Type B pancreatic cell (in vitro differentiated cells): ENCODE results near the gene OPTN. TPM values are rescaled to one million over a fixed set of nuclear protein-coding genes. Genes with fewer than 3 reads are reported as not detected.

Experiments used
- DNase-seq: peaks from one replicate; pipeline ENCODE4 v3.0.0; 2021; ENCODE audit warnings: mixed read lengths; ENCODE audit not compliant: unreplicated experiment; ENCODE audit errors: extremely low spot score
- H3K27ac Mint-ChIP-seq: 2 replicates; pipeline ENCODE4 v1.8.0; 2021; ENCODE audit warnings: mild to moderate bottlenecking, mixed read lengths
- H3K27me3 Mint-ChIP-seq: 2 replicates; pipeline ENCODE4 v1.8.0; 2021; ENCODE audit warnings: mixed read lengths
- H3K36me3 Mint-ChIP-seq: 2 replicates; pipeline ENCODE4 v1.8.0; 2021; ENCODE audit warnings: mixed read lengths
- H3K4me1 Mint-ChIP-seq: one replicate; pipeline ENCODE4 v1.8.0; 2021; ENCODE audit warnings: mixed read lengths; ENCODE audit not compliant: unreplicated experiment
- H3K4me3 Mint-ChIP-seq: 2 replicates; pipeline ENCODE4 v1.8.0; 2021; ENCODE audit warnings: mild to moderate bottlenecking, mixed read lengths
- H3K9me3 Mint-ChIP-seq: 2 replicates; pipeline ENCODE4 v1.8.0; 2021; ENCODE audit warnings: mixed read lengths
- CTCF ChIP-seq: fragments of 200-600 bp; sonication (generic); conservative IDR thresholded peaks from 2 replicates; pipeline ENCODE4 v1.5.0; 2021; ENCODE audit warnings: antibody characterized with exemption, mild to moderate bottlenecking
- total RNA-seq: library from RNA; stranded (reverse); gene quantifications from 2 replicates; pipeline ENCODE4 v1.2.1, GENCODE V29; 2021; ENCODE audit warnings: low replicate concordance

The OPTN gene
- total RNA-seq, 1 donor from 2014 or later, result 43.2 TPM

GRCh38 chr10:13106387-13107045 is 6.6 kb downstream of the OPTN start:
- no peak for DNase-seq
- Mint-ChIP-seq H3K9me3 (peaks cover 5% of the 10 kb centered on the region), H3K4me3 (no peak overlapping the region), H3K4me1 (peaks cover 27% of the 10 kb centered on the region), H3K27me3 (no peaks in the 10 kb centered on the region), H3K36me3 (peaks cover 26% of the 10 kb centered on the region), H3K27ac (peak overlapping the region; percentile 37)
- TF ChIP-seq CTCF, result no peak

GRCh38 chr10:13110908-13111307 is 10.9 kb downstream of the OPTN start:
- Mint-ChIP-seq H3K4me1 (peaks cover 22% of the 10 kb centered on the region), H3K4me3 (no peak overlapping the region), H3K36me3 (peaks cover 22% of the 10 kb centered on the region), H3K27ac (peak overlapping the region; percentile 62), H3K27me3 (no peaks in the 10 kb centered on the region), H3K9me3 (no peaks in the 10 kb centered on the region)
- no peak for TF ChIP-seq CTCF
- no peak for DNase-seq

GRCh38 chr10:13113544-13113943 is 13.6 kb downstream of the OPTN start:
- TF ChIP-seq CTCF, result no peak
- no peaks in the 10 kb centered on the region for H3K27me3 Mint-ChIP-seq
- peaks cover 33% of the 10 kb centered on the region for H3K36me3 Mint-ChIP-seq
- no peak for DNase-seq
- no peaks in the 10 kb centered on the region for H3K9me3 Mint-ChIP-seq
- no peak overlapping the region for H3K4me3 Mint-ChIP-seq
- peak overlapping the region; percentile 29 for H3K27ac Mint-ChIP-seq
- H3K4me1 Mint-ChIP-seq, result peaks cover 21% of the 10 kb centered on the region

GRCh38 chr10:13115832-13116803 is 16.2 kb downstream of the OPTN start:
- Mint-ChIP-seq H3K4me1 (peaks cover 17% of the 10 kb centered on the region), H3K36me3 (peaks cover 41% of the 10 kb centered on the region), H3K27me3 (no peaks in the 10 kb centered on the region), H3K4me3 (peak overlapping the region; percentile 9), H3K27ac (peak overlapping the region; percentile 83), H3K9me3 (no peaks in the 10 kb centered on the region)
- no peak for TF ChIP-seq CTCF
- no peak for DNase-seq

GRCh38 chr10:13117841-13118783 is 18.1 kb downstream of the OPTN start:
- no peak for TF ChIP-seq CTCF
- H3K9me3 Mint-ChIP-seq, result no peaks in the 10 kb centered on the region
- no peak overlapping the region for H3K4me3 Mint-ChIP-seq
- no peaks in the 10 kb centered on the region for H3K27me3 Mint-ChIP-seq
- no peak overlapping the region for H3K27ac Mint-ChIP-seq
- peaks cover 17% of the 10 kb centered on the region for H3K4me1 Mint-ChIP-seq
- H3K36me3 Mint-ChIP-seq, result peaks cover 52% of the 10 kb centered on the region
- DNase-seq, result no peak
